ENCODE results near the gene WIPF1.

WIPF1 gene

GRCh38 chr2:174574657-174575056 lies 22.9 kb downstream of the WIPF1 start:
- Mint-ChIP-seq H3K27ac (no peak overlapping the region), H3K4me3 (no peak overlapping the region), H3K9me3 (no peaks in the 10 kb centered on the region), H3K4me1 (peaks cover 86% of the 10 kb centered on the region), H3K27me3 (no peaks in the 10 kb centered on the region)
- ATAC-seq (no peak), DNase-seq (no peak)

- peak overlapping the region; percentile 65 to 90 for H3K27ac Mint-ChIP-seq
- H3K4me3 Mint-ChIP-seq = peak overlapping the region in 1 of 2 donors; percentile 27
Measured at GRCh38 chr2:174573621-174574081, 24.0 kb downstream of the WIPF1 start.

GRCh38 chr2:174572556-174572955 lies 25.0 kb downstream of the WIPF1 start:
- Mint-ChIP-seq H3K27me3 (no peaks in the 10 kb centered on the region), H3K9me3 (no peaks in the 10 kb centered on the region), H3K4me3 (no peak overlapping the region), H3K4me1 (peaks cover 75% of the 10 kb centered on the region), H3K27ac (peak overlapping the region in 1 of 2 donors; percentile 90)
- ATAC-seq = peak; percentile 43
- DNase-seq = no peak

More at GRCh38 chr2:174573621-174574081, 24.0 kb downstream of the WIPF1 start:
- Mint-ChIP-seq H3K4me1 (peaks cover 84% of the 10 kb centered on the region), H3K27me3 (no peaks in the 10 kb centered on the region), H3K9me3 (no peaks in the 10 kb centered on the region)
- ATAC-seq = peak; percentile 55
- no peak for DNase-seq

GRCh38 chr2:174571669-174572323 lies 25.8 kb downstream of the WIPF1 start:
- Mint-ChIP-seq H3K27me3 (no peaks in the 10 kb centered on the region), H3K4me3 (peak overlapping the region in 1 of 2 donors; percentile 54), H3K27ac (peak overlapping the region; percentile 85 to 98), H3K9me3 (no peaks in the 10 kb centered on the region), H3K4me1 (peaks cover 80% of the 10 kb centered on the region)
- DNase-seq = no peak
- ATAC-seq = no peak

GRCh38 chr2:174570318-174570958 lies 27.2 kb downstream of the WIPF1 start:
- Mint-ChIP-seq H3K27me3 (no peaks in the 10 kb centered on the region), H3K4me1 (peaks cover 77% of the 10 kb centered on the region), H3K4me3 (no peak overlapping the region), H3K9me3 (no peaks in the 10 kb centered on the region), H3K27ac (peak overlapping the region; percentile 53 to 78)
- ATAC-seq = no peak
- DNase-seq = no peak

- H3K27ac Mint-ChIP-seq = peak overlapping the region; percentile 78 to 80
- no peaks in the 10 kb centered on the region for H3K27me3 Mint-ChIP-seq
- H3K4me1 Mint-ChIP-seq = peaks cover 77% of the 10 kb centered on the region
- peak overlapping the region in 1 of 2 donors; percentile 32 for H3K4me3 Mint-ChIP-seq
- ATAC-seq (no peak), DNase-seq (no peak)
- H3K9me3 Mint-ChIP-seq = no peaks in the 10 kb centered on the region
Measured at GRCh38 chr2:174569678-174570077, 27.9 kb downstream of the WIPF1 start.

DNA sequence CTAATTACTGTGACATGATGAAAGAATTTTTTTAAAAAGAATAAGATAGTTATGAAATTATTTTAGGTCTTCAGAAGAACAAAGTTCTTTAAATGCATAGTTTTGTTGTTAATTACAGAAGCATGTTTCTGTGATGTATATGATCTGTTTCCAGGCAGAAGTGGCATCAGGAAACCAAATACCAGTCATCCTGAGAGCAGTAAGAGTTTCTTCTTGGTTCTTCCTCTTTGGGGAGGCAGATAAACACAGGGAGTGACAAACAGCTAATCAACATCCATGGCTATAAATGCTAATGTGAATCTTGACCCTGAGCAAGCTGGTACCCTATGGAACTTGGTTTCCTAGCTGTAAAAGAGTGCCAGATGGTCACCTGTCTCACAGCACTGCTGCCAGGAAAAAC lies 29.2 kb downstream of the WIPF1 start:
- no peaks in the 10 kb centered on the region for H3K9me3 Mint-ChIP-seq
- H3K4me3 Mint-ChIP-seq = peak overlapping the region in 1 of 2 donors; percentile 35
- H3K27me3 Mint-ChIP-seq = no peaks in the 10 kb centered on the region
- peaks cover 65% of the 10 kb centered on the region for H3K4me1 Mint-ChIP-seq
- DNase-seq (no peak), ATAC-seq (peak; percentile 89)
- H3K27ac Mint-ChIP-seq = peak overlapping the region in 1 of 2 donors; percentile 65

- ATAC-seq (no peak), DNase-seq (no peak)
- Mint-ChIP-seq H3K27me3 (no peaks in the 10 kb centered on the region), H3K4me3 (no peak overlapping the region), H3K27ac (peak overlapping the region in 1 of 2 donors; percentile 8), H3K9me3 (no peaks in the 10 kb centered on the region), H3K4me1 (peaks cover 55% of the 10 kb centered on the region)
Measured at GRCh38 chr2:174566871-174567270, 30.7 kb downstream of the WIPF1 start.

DNA sequence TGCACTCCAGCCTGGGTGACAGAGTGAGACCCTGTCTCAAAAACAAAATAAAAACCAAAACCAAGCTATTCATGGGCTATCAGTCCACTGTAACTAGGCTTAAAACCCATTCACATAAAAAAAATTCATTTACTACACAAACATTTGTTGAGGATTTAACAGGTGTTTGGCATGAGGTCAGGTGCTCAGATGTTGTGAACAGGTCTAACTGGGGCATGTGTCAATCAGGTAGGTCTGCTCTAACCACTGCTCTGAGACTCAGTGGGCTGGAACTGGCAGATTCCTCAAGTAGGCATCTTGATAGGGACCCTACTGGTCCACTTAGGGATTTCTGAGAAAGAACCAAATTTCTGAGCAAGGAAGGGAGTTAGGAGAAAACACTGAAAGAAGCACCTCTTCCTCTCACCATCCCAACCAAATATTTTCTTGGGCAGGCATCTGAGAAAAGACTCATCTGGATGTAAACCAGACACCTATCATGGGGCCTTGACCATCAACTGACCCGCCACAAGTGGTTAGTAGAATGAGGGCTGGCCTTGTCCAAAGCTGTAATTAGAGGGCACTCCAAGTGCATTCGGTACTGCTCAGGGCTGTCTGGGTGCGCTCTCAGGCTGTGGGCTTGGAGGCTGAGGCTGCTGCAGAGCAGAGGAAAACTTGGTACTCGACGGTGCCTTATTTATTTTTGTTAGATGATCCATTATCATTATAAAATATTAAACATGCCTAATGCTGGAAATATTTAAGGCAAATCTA lies 33.9 kb downstream of the WIPF1 start:
- peak overlapping the region; percentile 54 to 78 for H3K27ac Mint-ChIP-seq
- DNase-seq (no peak), ATAC-seq (no peak)
- no peak overlapping the region for H3K4me3 Mint-ChIP-seq
- H3K9me3 Mint-ChIP-seq = no peaks in the 10 kb centered on the region
- no peaks in the 10 kb centered on the region for H3K27me3 Mint-ChIP-seq
- peaks cover 32% of the 10 kb centered on the region for H3K4me1 Mint-ChIP-seq

- Mint-ChIP-seq H3K27ac (no peak overlapping the region), H3K9me3 (no peaks in the 10 kb centered on the region), H3K4me3 (no peak overlapping the region), H3K27me3 (no peaks in the 10 kb centered on the region), H3K4me1 (peaks cover 28% of the 10 kb centered on the region)
- no peak for DNase-seq
- no peak for ATAC-seq
Measured at GRCh38 chr2:174561972-174562370, 35.6 kb downstream of the WIPF1 start.

- H3K27me3 Mint-ChIP-seq = no peaks in the 10 kb centered on the region
- peaks cover 32% of the 10 kb centered on the region for H3K4me1 Mint-ChIP-seq
- peak overlapping the region; percentile 83 to 89 for H3K27ac Mint-ChIP-seq
- H3K4me3 Mint-ChIP-seq = no peak overlapping the region
- no peaks in the 10 kb centered on the region for H3K9me3 Mint-ChIP-seq
- DNase-seq (no peak), ATAC-seq (no peak)
Measured at GRCh38 chr2:174561283-174561971, 36.2 kb downstream of the WIPF1 start.

DNA sequence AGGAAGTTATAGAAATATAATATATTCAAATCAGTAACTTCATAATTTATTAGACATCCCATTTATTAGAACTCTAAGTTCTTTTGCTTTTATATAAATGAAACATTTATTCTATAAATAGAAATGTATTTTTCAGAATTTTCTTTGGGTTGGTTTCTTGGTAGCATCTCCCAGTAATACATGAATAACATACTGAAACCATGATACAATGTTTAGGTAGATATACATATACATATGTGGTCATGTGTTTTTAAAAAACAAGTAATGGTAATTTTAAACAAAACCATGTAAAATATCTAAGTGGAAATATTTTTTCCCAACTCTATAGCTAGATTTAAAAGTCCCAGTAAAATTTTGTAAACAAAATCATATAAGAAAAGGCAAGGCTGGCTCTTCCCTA lies 36.9 kb downstream of the WIPF1 start:
- no peaks in the 10 kb centered on the region for H3K27me3 Mint-ChIP-seq
- H3K4me1 Mint-ChIP-seq = peaks cover 39% of the 10 kb centered on the region
- no peak for DNase-seq
- no peak for ATAC-seq
- H3K27ac Mint-ChIP-seq = no peak overlapping the region
- no peak overlapping the region for H3K4me3 Mint-ChIP-seq
- H3K9me3 Mint-ChIP-seq = no peaks in the 10 kb centered on the region

DNA sequence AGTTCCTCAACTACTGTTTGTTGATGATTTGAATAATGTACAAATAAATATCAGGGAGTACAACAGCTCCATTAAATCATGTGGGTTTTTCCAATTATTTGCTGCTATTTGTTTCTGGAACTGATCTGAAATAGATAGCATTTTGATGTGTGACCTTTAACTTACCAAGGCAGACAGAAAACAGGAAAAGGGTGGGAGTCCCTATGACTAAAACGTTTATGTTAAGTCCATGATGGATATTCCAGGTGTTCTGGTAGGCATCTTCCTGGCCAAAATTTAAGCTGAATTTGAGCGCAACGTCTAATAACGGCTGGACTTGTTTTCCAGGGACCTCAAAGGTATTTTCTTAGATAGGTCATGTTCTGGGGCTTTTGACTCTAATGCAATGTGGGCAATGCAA lies 41.6 kb downstream of the WIPF1 start:
- Mint-ChIP-seq H3K9me3 (no peaks in the 10 kb centered on the region), H3K4me3 (no peak overlapping the region), H3K27ac (peak overlapping the region in 1 of 2 donors; percentile 33), H3K4me1 (peaks cover 56% of the 10 kb centered on the region), H3K27me3 (no peaks in the 10 kb centered on the region)
- no peak for ATAC-seq
- no peak for DNase-seq

- Mint-ChIP-seq H3K4me3 (peak overlapping the region; percentile 27 to 39), H3K27me3 (no peaks in the 10 kb centered on the region), H3K4me1 (peaks cover 54% of the 10 kb centered on the region), H3K9me3 (no peaks in the 10 kb centered on the region), H3K27ac (peak overlapping the region; percentile 71 to 95)
- DNase-seq = no peak
- peak; percentile 63 for ATAC-seq
Measured at GRCh38 chr2:174554529-174555150, 43.0 kb downstream of the WIPF1 start.
